Fibroblast of skin of right quadriceps (primary cell): Measurements from ENCODE around the gene APP.
"Not testable (repeated sequence)": the region's sequence is repeated elsewhere in the genome, so short reads cannot be mapped to it uniquely, and the experiment has no call there.

Source experiments
- DNase-seq: peaks from one replicate; pipeline ENCODE4 v3.0.0-alpha.2; 2013

APP gene

GRCh38 chr21:26013970-26014369 lies 156.6 kb downstream of the APP start:
- DNase-seq: no peak

- DNase-seq: not testable (repeated sequence)
Measured at GRCh38 chr21:26012482-26012881, 158.1 kb downstream of the APP start.

- no peak for DNase-seq
Measured at GRCh38 chr21:26011292-26011940, 159.2 kb downstream of the APP start.

GRCh38 chr21:26007951-26008498 lies 162.5 kb downstream of the APP start:
- DNase-seq: no peak

- no peak for DNase-seq
Measured at GRCh38 chr21:26005464-26005863, 165.1 kb downstream of the APP start.

- no peak for DNase-seq
Measured at GRCh38 chr21:26003404-26003803, 167.2 kb downstream of the APP start.

GRCh38 chr21:26001356-26001755 lies 169.2 kb downstream of the APP start:
- no peak for DNase-seq

- DNase-seq: no peak
Measured at GRCh38 chr21:25999921-26000582, 170.5 kb downstream of the APP start.

- DNase-seq: no peak
Measured at GRCh38 chr21:25997788-25998611, 172.6 kb downstream of the APP start.

GRCh38 chr21:25995278-25995677 lies 175.3 kb downstream of the APP start:
- no peak for DNase-seq

GRCh38 chr21:25994758-25995163 lies 175.8 kb downstream of the APP start:
- DNase-seq: no peak

GRCh38 chr21:25988738-25989137 lies 181.8 kb downstream of the APP start:
- no peak for DNase-seq

- DNase-seq: no peak
Measured at GRCh38 chr21:25987531-25987930, 183.0 kb downstream of the APP start.

GRCh38 chr21:25986928-25987327 lies 183.6 kb downstream of the APP start:
- no peak for DNase-seq

- DNase-seq: no peak
Measured at GRCh38 chr21:25985990-25986389, 184.6 kb downstream of the APP start.

- no peak for DNase-seq
Measured at GRCh38 chr21:25984538-25984937, 186.0 kb downstream of the APP start.

- no peak for DNase-seq
Measured at GRCh38 chr21:25983745-25984144, 186.8 kb downstream of the APP start.

GRCh38 chr21:25980710-25981109 lies 189.9 kb downstream of the APP start:
- no peak for DNase-seq

GRCh38 chr21:25979845-25980616 lies 190.5 kb downstream of the APP start:
- no peak for DNase-seq

- DNase-seq: no peak
Measured at GRCh38 chr21:25977068-25977611, 193.4 kb downstream of the APP start.

- no peak for DNase-seq
Measured at GRCh38 chr21:25974964-25975363, 195.6 kb downstream of the APP start.

- DNase-seq: no peak
Measured at GRCh38 chr21:25970254-25970930, 200.2 kb downstream of the APP start.
